ENCODE measurements around the gene DHDH. TPM values are rescaled to one million over a fixed set of nuclear protein-coding genes. Genes with fewer than 3 reads are reported as not detected.

Gene DHDH
- polyA plus RNA-seq, 1 experiment, result not detected

GRCh38 chr19:48935864-48936263, 2.4 kb downstream of the DHDH start:
- no peak for DNase-seq (ENCODE audit: low read depth)
- no peaks in the 10 kb centered on the region for H3K27me3 ChIP-seq (ENCODE audit: control insufficient read depth, insufficient read depth, low read length)
- POLR2A ChIA-PET, result no interaction called here
- TF ChIP-seq, protein P1, sequence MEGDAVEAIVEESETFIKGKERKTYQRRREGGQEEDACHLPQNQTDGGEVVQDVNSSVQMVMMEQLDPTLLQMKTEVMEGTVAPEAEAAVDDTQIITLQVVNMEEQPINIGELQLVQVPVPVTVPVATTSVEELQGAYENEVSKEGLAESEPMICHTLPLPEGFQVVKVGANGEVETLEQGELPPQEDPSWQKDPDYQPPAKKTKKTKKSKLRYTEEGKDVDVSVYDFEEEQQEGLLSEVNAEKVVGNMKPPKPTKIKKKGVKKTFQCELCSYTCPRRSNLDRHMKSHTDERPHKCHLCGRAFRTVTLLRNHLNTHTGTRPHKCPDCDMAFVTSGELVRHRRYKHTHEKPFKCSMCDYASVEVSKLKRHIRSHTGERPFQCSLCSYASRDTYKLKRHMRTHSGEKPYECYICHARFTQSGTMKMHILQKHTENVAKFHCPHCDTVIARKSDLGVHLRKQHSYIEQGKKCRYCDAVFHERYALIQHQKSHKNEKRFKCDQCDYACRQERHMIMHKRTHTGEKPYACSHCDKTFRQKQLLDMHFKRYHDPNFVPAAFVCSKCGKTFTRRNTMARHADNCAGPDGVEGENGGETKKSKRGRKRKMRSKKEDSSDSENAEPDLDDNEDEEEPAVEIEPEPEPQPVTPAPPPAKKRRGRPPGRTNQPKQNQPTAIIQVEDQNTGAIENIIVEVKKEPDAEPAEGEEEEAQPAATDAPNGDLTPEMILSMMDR (IDR thresholded peaks at IDR 0.05; ENCODE audit: insufficient read depth, low read depth, low read length), result no peak
- CTCF ChIA-PET, result no interaction called here
- H3K36me3 ChIP-seq (ENCODE audit: control insufficient read depth, insufficient read depth, low read length), result no peaks in the 10 kb centered on the region
- H3K4me3 ChIP-seq (ENCODE audit: low read depth, low read length), result no peak overlapping the region

DNA sequence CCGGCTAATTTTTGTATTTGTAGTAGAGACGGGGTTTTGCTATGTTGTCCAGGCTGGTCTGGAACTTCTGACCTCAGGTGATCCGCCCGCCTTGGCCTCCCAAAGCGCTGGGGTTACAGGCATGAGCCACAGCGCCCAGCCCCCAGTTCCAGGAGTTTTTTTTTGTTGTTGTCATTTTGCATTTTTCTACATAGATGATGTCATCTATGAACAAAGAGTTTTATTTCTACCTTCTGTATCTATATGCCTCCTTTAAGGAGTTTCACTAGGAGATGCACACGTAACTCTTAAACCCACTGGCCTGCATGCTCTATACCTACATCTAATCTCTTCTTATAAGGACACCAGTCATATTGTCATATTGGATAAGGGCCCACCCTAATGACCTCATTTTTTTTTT, 4.8 kb downstream of the DHDH start:
- no peak for DNase-seq (ENCODE audit: low read depth)
- no peaks in the 10 kb centered on the region for H3K36me3 ChIP-seq (ENCODE audit: control insufficient read depth, insufficient read depth, low read length)
- H3K4me3 ChIP-seq (ENCODE audit: low read depth, low read length), result no peak overlapping the region
- ChIA-PET CTCF (no interaction called here), POLR2A (no interaction called here)
- H3K27me3 ChIP-seq (ENCODE audit: control insufficient read depth, insufficient read depth, low read length), result no peaks in the 10 kb centered on the region
- TF ChIP-seq, protein P1 (IDR thresholded peaks at IDR 0.05; ENCODE audit: insufficient read depth, low read depth, low read length), result no peak

DNA sequence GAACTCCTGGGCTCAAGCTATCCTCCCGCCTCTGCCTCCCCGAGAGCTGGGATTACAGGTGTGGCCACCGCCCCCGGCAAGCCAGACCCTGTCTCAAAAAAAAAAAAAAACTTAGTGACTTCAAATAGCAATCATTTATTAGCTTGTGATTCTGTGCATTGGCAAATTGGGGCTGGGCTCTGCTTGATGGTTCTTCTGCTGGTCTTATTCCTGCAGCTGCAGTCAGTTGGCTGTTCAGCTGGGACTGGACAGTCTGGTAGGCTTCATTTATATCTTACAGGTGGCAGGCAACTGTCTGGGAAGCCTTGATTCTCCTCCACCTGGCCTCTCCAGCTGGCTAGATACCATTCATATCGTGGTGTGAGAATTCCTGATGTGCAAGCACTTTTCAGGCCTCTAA, 7.4 kb downstream of the DHDH start:
- Histone ChIP-seq H3K27me3 (ENCODE audit: control insufficient read depth, insufficient read depth, low read length) (no peaks in the 10 kb centered on the region; the same call in 1 of the 2 replicates), H3K36me3 (ENCODE audit: control insufficient read depth, insufficient read depth, low read length) (no peaks in the 10 kb centered on the region), H3K4me3 (ENCODE audit: low read depth, low read length) (no peak overlapping the region)
- TF ChIP-seq, protein P1 (IDR thresholded peaks at IDR 0.05; ENCODE audit: insufficient read depth, low read depth, low read length), result no peak
- no peak for DNase-seq (ENCODE audit: low read depth)
- ChIA-PET CTCF (interaction anchor here (0.6 kb wide), 1 partner anchor 9 kb away, joined by 6 read pairs; no protein-coding TSS in a partner anchor), POLR2A (no interaction called here)

DNA sequence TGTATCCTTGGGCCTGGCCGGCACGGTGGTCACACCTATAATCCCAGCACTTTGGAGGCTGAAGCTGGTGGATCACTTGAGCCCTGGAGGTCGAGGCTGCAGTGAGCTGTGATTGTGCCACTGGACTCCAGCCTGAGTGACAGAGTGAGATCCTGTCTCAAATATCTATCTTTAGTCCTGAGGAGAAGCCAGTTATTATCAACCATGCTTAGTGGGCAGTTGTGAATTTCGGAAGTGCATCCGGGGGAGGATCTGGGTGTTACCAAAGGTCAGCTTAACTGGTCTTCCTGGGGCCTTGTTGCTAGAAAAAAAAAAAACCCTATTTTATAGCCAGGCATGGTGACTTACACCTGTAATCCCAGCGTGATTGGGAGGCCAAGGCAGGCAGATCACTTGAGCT, 9.6 kb downstream of the DHDH start:
- Histone ChIP-seq H3K36me3 (ENCODE audit: control insufficient read depth, insufficient read depth, low read length) (no peaks in the 10 kb centered on the region), H3K4me3 (ENCODE audit: low read depth, low read length) (no peak overlapping the region), H3K27me3 (ENCODE audit: control insufficient read depth, insufficient read depth, low read length) (no peaks in the 10 kb centered on the region; the same call in 1 of the 2 replicates)
- no peak for DNase-seq (ENCODE audit: low read depth)
- TF ChIP-seq, protein P1 (IDR thresholded peaks at IDR 0.05; ENCODE audit: insufficient read depth, low read depth, low read length), result no peak
- ChIA-PET CTCF (interaction anchor here (1.2 kb wide), 1 partner anchor 9 kb away, joined by 3 read pairs; no protein-coding TSS in a partner anchor), POLR2A (no interaction called here)

DNA sequence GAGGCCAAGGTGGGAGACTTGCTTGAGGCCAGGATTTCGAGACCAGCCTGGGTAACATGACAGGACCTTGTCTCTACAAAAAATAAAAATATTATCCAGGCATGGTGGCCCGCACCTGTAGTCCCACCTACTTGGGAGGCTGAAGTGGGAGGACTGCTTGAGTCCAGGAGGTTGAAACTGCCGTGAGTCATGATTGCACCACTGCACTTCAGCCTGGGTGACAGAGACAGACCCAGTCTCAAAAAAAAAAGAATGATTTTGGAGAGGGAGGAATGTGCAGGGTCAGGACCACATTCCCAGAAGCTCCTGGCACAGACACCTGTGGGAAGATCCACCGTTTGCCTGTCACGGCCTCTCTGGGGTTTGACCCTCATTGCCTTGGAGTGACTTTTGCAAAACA, 11.9 kb downstream of the DHDH start:
- DNase-seq (ENCODE audit: low read depth), result no peak
- ChIA-PET POLR2A (no interaction called here), CTCF (no interaction called here)
- no peaks in the 10 kb centered on the region for H3K36me3 ChIP-seq (ENCODE audit: control insufficient read depth, insufficient read depth, low read length)
- H3K27me3 ChIP-seq (ENCODE audit: control insufficient read depth, insufficient read depth, low read length), result no peaks in the 10 kb centered on the region; the same call in 1 of the 2 replicates
- H3K4me3 ChIP-seq (ENCODE audit: low read depth, low read length), result no peak overlapping the region
- TF ChIP-seq, protein P1 (IDR thresholded peaks at IDR 0.05; ENCODE audit: insufficient read depth, low read depth, low read length), result no peak

Data from BJ (cell line).